Stromal cell of bone marrow (primary cell): ENCODE measurements around the gene VTI1A.
A peak's percentile ranks its signal among the peaks of the same experiment; 100 is the strongest.
"Not testable (repeated sequence)": the region's sequence is repeated elsewhere in the genome, so short reads cannot be mapped to it uniquely, and the experiment has no call there.

Experiments
- DNase-seq: peaks from one replicate; pipeline ENCODE4 v3.0.0-alpha.2; 2012; ENCODE audit warnings: low read depth

The VTI1A gene

GRCh38 chr10:112588225-112588990 lies 141.4 kb downstream of the VTI1A start:
- DNase-seq = no peak

- no peak for DNase-seq
Measured at GRCh38 chr10:112589081-112589480, 142.1 kb downstream of the VTI1A start.

GRCh38 chr10:112590786-112591185 lies 143.8 kb downstream of the VTI1A start:
- DNase-seq = not testable (repeated sequence)

DNA sequence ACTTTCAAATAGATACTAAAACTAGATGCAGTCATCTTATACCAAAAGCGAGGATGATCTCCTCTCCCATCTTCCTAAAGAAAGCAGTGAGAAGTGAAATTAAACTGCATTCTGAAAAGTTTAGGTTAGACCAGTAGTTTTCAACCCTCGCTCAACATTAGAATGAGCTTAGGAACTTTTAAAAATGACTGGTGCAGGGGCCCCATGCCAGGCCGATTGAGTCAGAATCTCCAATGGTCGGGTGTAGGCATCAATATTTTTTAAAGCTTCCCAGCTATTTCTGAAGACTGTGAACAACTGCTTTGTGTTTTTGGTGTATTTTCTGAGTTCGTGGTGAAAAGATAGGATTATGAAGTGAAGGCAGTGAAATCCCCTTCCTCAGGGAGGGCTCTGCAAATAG lies 146.0 kb downstream of the VTI1A start:
- peak; percentile 14 for DNase-seq

- DNase-seq = no peak
Measured at GRCh38 chr10:112601214-112602090, 154.4 kb downstream of the VTI1A start.

- no peak for DNase-seq
Measured at GRCh38 chr10:112603062-112603461, 156.0 kb downstream of the VTI1A start.

DNA sequence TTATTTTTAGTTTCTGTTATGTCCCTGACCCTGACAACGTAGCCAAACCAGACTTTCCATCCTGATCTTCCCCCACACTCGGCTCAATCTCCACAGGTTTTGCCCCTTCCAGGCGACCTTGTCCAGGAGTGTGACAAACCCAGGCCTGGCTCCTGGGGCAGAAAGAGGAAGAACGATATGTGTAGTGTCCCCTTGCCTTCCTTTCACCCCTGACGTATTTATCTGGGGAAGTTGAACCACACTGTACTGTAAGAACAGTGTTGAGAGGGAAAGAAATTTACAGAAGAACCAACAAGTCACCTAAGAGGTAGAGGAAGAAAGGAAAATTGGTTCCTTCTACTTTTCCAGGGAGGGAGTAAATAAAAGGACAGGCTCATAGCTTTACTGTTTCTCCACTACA lies 158.0 kb downstream of the VTI1A start:
- DNase-seq = no peak

DNA sequence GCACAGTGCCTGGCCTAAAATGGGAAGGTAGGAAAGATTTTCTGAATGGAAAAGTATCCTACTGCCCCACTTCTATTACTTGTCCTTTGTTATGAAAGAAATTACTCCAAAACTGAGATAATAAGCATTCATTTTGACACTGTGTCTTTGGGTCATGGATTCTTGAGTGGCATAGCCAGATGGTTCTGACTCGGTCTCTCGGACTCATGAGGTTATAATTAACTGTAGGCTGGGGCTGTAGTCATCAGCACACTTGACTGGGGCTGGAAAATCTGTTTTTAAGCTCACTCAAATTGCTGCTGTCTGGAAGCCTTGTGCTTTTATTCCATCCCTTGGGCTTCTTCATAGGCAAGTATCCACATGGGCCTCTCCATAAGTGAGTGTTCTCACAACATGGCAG lies 160.5 kb downstream of the VTI1A start:
- no peak for DNase-seq

- DNase-seq = no peak
Measured at GRCh38 chr10:112613620-112614019, 166.6 kb downstream of the VTI1A start.

GRCh38 chr10:112614072-112614471 lies 167.1 kb downstream of the VTI1A start:
- DNase-seq = no peak

DNA sequence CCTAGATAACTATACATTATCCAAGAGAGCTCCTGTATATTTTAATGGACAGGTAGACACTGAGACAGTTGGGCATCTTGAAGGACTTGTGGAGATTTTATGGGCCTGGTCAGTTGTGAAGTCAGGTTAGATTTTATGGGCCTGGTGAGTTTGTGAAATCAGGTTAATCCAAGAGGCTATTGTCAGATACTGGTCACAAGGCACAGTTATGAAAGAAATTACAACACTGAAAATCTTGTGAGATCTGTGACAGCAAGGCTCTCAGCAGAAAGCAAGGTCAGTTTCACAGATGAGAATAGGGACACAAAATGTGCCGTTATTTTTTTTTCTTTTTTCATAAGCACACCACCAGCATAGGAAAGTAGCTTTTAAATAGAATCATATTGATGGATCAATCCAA lies 167.6 kb downstream of the VTI1A start:
- no peak for DNase-seq

- no peak for DNase-seq
Measured at GRCh38 chr10:112615269-112615668, 168.3 kb downstream of the VTI1A start.

- no peak for DNase-seq
Measured at GRCh38 chr10:112616647-112617046, 169.6 kb downstream of the VTI1A start.

DNA sequence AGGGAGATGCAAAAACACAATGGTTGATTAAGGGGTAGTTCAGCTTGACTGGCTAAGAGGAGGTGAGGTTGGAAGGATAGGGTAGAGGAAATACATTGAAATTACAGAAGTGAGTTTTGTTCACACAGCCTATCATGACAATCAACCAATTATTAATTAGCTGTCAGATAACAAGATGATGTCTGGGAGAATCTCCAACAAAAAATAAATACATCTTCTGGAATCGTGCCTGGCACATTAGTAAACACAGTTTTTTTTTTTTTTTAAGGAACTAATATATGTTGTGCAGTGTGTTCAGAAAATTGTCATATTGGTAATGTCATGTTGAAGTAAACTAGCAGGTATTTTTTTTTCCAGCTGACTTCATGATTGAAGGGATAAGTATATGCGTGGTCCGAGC lies 171.8 kb downstream of the VTI1A start:
- no peak for DNase-seq

DNA sequence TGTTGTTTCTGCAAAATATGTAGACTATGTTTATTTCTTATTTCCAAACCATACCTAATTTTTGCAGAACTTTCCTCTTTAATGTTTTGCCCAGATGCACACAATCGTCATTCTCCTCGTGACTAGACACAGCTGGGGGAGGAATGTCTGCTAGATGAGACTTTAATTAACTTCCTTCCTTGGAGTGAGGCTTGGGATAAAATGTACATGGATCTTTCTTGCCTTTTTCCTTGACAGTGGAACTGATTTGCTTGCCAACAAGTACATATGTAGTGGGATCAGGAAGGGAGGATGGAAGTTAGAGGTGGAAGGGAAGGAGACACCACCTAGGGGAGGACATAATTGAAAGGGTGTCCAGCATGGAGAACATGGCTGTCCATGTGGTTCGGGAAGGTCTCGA lies 172.5 kb downstream of the VTI1A start:
- no peak for DNase-seq

GRCh38 chr10:112622786-112623185 lies 175.8 kb downstream of the VTI1A start:
- peak; percentile 9 for DNase-seq

DNA sequence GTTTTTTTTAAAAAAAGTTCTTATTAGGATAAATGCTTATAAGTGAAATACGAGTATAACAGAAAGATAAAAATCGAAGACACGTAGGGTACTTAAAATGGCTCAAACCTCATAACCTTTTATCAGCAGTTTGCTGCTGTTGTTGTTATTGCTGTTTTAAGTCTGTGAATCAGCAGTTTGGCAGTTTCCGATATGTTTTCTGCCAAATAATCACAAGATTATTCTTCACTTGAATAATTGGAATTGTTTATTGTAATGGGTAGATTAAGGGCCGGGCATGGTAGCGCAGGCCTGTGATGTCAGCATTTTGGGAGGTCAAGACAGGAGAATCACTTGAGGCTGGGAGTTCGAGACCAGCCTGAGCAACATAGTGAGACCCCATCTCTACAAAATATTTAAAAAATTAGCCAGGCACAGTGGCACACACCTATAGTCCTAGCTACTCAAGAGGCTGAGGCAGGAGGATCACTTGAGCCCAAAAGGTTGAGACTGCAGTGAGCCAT lies 177.6 kb downstream of the VTI1A start:
- DNase-seq = no peak

GRCh38 chr10:112628951-112629609 lies 182.1 kb downstream of the VTI1A start:
- no peak for DNase-seq

- DNase-seq = no peak
Measured at GRCh38 chr10:112631501-112632400, 184.7 kb downstream of the VTI1A start.

DNA sequence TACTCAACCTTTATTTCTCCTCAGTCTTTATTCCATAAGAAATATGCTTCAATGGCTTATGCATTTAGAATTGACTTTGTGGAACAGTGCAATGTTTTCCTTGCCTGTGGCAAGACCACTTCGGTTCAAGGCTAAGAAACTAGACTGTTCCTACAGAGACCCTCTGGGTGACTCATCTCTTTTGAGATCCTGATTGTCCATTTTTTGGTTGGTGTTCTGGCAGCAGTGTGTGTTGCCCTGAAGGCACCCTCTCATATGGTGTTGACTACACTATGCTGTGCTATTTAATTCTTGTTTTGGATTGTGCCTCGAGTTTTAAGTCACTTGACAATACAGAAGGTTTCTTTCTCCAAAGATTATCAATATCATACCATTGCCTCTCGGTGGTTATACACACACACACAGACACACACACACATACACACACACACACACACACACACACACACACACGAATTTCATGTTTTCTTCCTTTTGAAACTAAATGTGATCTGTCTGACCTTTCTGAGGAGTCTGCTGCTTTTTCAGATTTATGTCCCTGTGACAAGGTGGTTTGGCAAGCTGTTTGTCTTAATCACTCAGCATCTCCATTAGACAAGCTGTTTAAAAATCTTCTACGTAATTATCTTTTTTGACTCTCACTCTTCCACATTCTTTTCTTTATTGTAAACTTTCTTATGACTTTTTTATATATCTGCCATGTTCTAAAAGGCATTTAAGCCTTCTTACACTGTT lies 187.2 kb downstream of the VTI1A start:
- DNase-seq = no peak

DNA sequence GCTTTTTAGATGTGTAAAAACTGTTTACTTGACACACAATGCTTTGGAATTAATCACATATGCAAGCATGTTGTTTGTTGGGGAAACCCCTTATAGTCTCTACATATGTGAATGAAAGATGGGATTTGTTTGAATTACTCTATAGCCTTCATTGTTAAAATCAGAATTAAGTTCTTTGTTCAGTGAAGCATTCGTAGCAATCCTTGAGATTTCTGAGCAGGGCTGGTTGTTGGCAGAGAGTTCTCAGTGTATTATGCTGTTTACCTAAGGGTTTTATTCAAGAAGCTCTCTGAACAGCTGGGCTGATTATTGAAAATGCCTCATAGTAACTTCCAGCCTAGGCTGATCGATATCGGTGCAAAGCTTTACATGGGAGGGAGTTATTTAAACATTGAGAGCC lies 190.9 kb downstream of the VTI1A start:
- DNase-seq = no peak
